Gastroesophageal sphincter (tissue), 4 donors: Measurements from ENCODE around the gene VANGL2. TPM values are rescaled to one million over a fixed set of nuclear protein-coding genes. Genes with fewer than 3 reads are reported as not detected.

Source experiments
- ATAC-seq: fragments of 150-250 bp; one replicate; pipeline ENCODE4 v1.9.1; 2016; ENCODE audit warnings: mild to moderate bottlenecking, moderate library complexity
- H3K27ac ChIP-seq, 4 donors: fragments of 200-600 bp; sonication (generic) in 3 of 4; 1 replicate in 3 of 4; 2 replicates in 1 of 4; pipeline ENCODE4 v1.5.1; 2016 to 2019
- H3K27me3 ChIP-seq: fragments of 200-600 bp; sonication (generic); one replicate; pipeline ENCODE4 v1.5.1; 2019
- H3K36me3 ChIP-seq, 2 donors: fragments of 200-600 bp; sonication (generic); one replicate each; pipeline ENCODE4 v1.5.1; 2019; ENCODE audit warnings: control low read depth in 1 of 2
- H3K4me1 ChIP-seq, 3 donors: fragments of 200-600 bp; sonication (generic); 1 replicate in 2 of 3; 2 replicates in 1 of 3; pipeline ENCODE4 v1.5.1; 2016 to 2019; ENCODE audit warnings: control low read depth in 2 of 3
- H3K4me3 ChIP-seq, 2 donors: fragments of 200-600 bp; sonication (generic); one replicate each; pipeline ENCODE4 v1.5.1; 2019; ENCODE audit warnings: mild to moderate bottlenecking in 1 of 2, moderate library complexity in 1 of 2
- H3K9me3 ChIP-seq, 3 donors: fragments of 200-600 bp; sonication (generic); one replicate each; pipeline ENCODE4 v1.5.1; 2017 to 2019; ENCODE audit warnings: control low read depth in 2 of 3
- EP300 ChIP-seq: sonication (generic); formaldehyde crosslinking; IDR thresholded peaks from one replicate; pipeline ENCODE4 v1.6.1; 2017; ENCODE audit warnings: antibody characterized with exemption, mild to moderate bottlenecking
- POLR2A ChIP-seq, 2 donors: fragments of 450-650 bp; IDR thresholded peaks; one replicate each; pipeline ENCODE4 v1.6.1; 2017; ENCODE audit warnings: antibody characterized with exemption in 2 of 2, mild to moderate bottlenecking in 2 of 2, moderate library complexity in 1 of 2
- POLR2AphosphoS5 ChIP-seq: sonication (generic); formaldehyde crosslinking; IDR thresholded peaks from one replicate; pipeline ENCODE4 v1.6.1; 2017; ENCODE audit warnings: antibody characterized with exemption
- WGBS, 2 donors: methylation state at CpG; one replicate each; pipeline ENCODE4 v1.1.5; 2018; ENCODE audit warnings: low coverage in 1 of 2; 5-methylcytosine and 5-hydroxymethylcytosine counted together
- total RNA-seq, 4 donors: library from RNA; depleted of rRNA; stranded (reverse); fragments of >200 nt; gene quantifications; one replicate each; pipeline ENCODE4 v1.1.0, GENCODE V29; 2016
- TF ChIP-seq, protein P1 (sequence below), 4 experiments: fragments of 200-600 bp in 2 of 4; fragments of 450-650 bp in 2 of 4; sonication (generic) in 1 of 4; IDR thresholded peaks; one replicate each; pipeline ENCODE4 v1.5.1; 2017 to 2019; ENCODE audit warnings: antibody characterized with exemption in 4 of 4, mild to moderate bottlenecking in 2 of 4, moderate library complexity in 2 of 4

The VANGL2 gene
- total RNA-seq, 4 donors from 2014 or later, result 0.62 to 8.5 (median 4.3) TPM

DNA sequence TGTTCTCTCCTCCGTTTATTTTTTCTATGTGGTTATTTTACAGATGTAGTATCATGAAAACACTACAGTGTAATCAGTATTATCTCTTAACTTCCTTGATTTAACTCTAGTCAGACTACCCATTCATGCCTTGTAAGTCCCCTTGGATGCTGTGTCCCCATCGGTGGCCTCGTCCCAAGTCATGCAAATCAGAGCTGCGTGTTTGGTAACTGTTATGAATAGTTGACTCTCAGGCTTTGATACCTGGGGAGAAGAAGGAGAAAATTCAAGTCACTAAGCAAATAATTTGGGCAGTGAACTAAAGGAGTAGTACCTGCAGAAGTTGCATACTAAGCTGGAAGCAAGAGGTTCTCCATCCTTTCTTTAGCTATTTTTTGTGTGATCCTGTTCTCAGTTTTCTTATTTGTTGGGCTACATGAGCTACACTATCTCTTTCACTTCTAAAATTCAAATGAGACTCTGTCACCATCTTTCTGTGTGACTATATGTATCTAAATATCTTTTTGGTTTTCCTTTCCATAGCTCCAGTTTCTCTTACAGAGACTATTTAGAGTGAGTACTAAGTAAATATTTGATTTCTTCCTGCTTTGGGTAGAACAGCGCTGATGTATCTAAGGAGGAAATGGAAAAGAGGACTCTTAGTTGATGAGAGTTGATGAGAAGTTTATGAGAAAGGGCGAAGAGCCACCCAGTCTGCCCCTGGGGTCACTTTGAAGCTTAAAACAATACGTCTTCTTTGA, 50.9 kb downstream of the VANGL2 start:
- Histone ChIP-seq H3K4me3 (no peak overlapping the region), H3K27ac (no peak overlapping the region), H3K27me3 (no peaks in the 10 kb centered on the region), H3K36me3 (no peaks in the 10 kb centered on the region), H3K4me1 (no peaks in the 10 kb centered on the region), H3K9me3 (no peaks in the 10 kb centered on the region)
- no peak for TF ChIP-seq POLR2A (IDR thresholded peaks at IDR 0.05)
- TF ChIP-seq EP300, result no peak
- no peak for TF ChIP-seq POLR2AphosphoS5
- TF ChIP-seq, protein P1, sequence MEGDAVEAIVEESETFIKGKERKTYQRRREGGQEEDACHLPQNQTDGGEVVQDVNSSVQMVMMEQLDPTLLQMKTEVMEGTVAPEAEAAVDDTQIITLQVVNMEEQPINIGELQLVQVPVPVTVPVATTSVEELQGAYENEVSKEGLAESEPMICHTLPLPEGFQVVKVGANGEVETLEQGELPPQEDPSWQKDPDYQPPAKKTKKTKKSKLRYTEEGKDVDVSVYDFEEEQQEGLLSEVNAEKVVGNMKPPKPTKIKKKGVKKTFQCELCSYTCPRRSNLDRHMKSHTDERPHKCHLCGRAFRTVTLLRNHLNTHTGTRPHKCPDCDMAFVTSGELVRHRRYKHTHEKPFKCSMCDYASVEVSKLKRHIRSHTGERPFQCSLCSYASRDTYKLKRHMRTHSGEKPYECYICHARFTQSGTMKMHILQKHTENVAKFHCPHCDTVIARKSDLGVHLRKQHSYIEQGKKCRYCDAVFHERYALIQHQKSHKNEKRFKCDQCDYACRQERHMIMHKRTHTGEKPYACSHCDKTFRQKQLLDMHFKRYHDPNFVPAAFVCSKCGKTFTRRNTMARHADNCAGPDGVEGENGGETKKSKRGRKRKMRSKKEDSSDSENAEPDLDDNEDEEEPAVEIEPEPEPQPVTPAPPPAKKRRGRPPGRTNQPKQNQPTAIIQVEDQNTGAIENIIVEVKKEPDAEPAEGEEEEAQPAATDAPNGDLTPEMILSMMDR (IDR thresholded peaks at IDR 0.05), result no peak
- ATAC-seq, result no peak
- 72 to 78% methylated on average over 6 to 7 of the region's 7 CpGs for WGBS, 2 donors

DNA sequence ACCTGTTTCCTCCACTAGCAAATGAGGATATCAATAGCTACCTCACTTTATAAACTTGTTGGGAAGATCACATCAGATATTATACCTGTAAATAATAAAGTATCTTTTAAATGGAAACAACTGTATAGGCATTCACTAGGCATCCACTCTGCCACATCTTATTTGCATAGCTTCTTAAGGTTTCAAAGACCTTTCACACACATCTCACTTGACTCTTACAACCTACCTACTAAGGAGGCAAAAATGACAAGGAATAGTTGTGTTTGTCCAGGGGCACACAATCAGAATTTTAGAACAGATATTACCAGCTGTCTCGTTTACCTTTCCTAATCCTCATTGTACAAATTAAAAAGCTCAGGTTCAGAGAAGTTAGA, 51.5 kb downstream of the VANGL2 start:
- Histone ChIP-seq H3K27me3 (no peaks in the 10 kb centered on the region), H3K27ac (no peak overlapping the region), H3K9me3 (no peaks in the 10 kb centered on the region), H3K4me3 (no peak overlapping the region), H3K36me3 (no peaks in the 10 kb centered on the region), H3K4me1 (no peaks in the 10 kb centered on the region)
- no peak for ATAC-seq
- TF ChIP-seq POLR2A (IDR thresholded peaks at IDR 0.05) (no peak), EP300 (no peak), POLR2AphosphoS5 (no peak)
- TF ChIP-seq, protein P1 (IDR thresholded peaks at IDR 0.05), result no peak
- 76 to 86% methylated on average over 1 of the region's 1 CpG for WGBS, 2 donors

GRCh38 chr1:160453443-160453842, 53.1 kb downstream of the VANGL2 start:
- Histone ChIP-seq H3K4me1 (no peaks in the 10 kb centered on the region), H3K36me3 (no peaks in the 10 kb centered on the region), H3K9me3 (no peaks in the 10 kb centered on the region), H3K4me3 (no peak overlapping the region), H3K27me3 (no peaks in the 10 kb centered on the region), H3K27ac (no peak overlapping the region)
- 72 to 76% methylated on average over 7 of the region's 7 CpGs for WGBS, 2 donors
- no peak for ATAC-seq
- TF ChIP-seq POLR2AphosphoS5, result no peak
- TF ChIP-seq, protein P1 (IDR thresholded peaks at IDR 0.05), result no peak
- no peak for TF ChIP-seq POLR2A (IDR thresholded peaks at IDR 0.05)
- no peak for TF ChIP-seq EP300

DNA sequence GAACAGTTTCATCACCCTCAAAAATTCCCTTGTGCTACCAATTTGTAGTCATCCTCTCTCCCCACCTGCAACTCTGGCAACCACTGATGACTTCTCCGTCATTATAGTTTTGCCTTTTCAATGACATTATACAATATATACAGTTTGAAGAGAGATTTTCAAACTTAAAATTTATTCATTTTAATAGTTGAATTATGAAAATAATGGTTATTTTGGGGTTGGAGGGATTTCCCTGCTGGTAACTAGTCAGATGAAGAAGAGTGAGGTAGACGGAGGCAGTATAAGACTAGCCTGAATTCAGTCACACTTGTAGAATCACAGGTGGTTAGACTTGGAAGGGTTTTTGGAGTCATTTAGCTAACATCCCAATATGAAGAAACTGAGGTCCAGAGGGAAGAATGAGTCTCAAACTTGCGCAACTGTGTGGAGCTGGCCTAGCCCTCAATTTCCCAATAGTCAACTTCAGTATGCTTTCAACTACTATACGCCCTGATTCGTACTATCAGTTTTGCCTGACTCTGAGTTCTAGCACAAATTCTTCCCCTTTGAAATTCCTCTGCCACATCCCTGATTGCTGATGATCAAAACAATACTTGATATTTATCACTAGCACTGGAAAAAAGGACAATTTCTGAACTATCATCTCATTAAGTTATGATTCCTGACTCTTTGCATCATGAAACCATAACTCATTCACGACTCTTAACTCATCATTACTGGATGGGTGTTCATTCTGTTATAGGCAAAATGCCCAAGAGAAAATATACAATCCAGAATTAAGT, 54.2 kb downstream of the VANGL2 start:
- 81 to 89% methylated on average over 6 of the region's 6 CpGs for WGBS, 2 donors
- TF ChIP-seq EP300, result no peak
- ATAC-seq, result no peak

GRCh38 chr1:160455153-160455517, 54.8 kb downstream of the VANGL2 start:
- Histone ChIP-seq H3K4me3 (no peak overlapping the region), H3K27me3 (no peaks in the 10 kb centered on the region), H3K27ac (no peak overlapping the region), H3K36me3 (no peaks in the 10 kb centered on the region), H3K9me3 (no peaks in the 10 kb centered on the region), H3K4me1 (no peaks in the 10 kb centered on the region)
- no peak for ATAC-seq
- TF ChIP-seq, protein P1 (IDR thresholded peaks at IDR 0.05), result no peak
- TF ChIP-seq POLR2AphosphoS5 (no peak), POLR2A (IDR thresholded peaks at IDR 0.05) (no peak), EP300 (no peak)
- WGBS, 2 donors, result 78 to 80% methylated on average over 1 of the region's 1 CpG

More for the DNA sequence above, 54.2 kb downstream of the VANGL2 start:
- no peak overlapping the region for H3K27ac ChIP-seq
- no peaks in the 10 kb centered on the region for H3K4me1 ChIP-seq
- H3K9me3 ChIP-seq, result no peaks in the 10 kb centered on the region
- no peak overlapping the region for H3K4me3 ChIP-seq
- no peaks in the 10 kb centered on the region for H3K27me3 ChIP-seq
- no peaks in the 10 kb centered on the region for H3K36me3 ChIP-seq
